GM19372 (cell line): ENCODE results near the gene RNF121.
"Not testable (repeated sequence)": the region's sequence is repeated elsewhere in the genome, so short reads cannot be mapped to it uniquely, and the experiment has no call there.

Source experiments
- ATAC-seq: cut with Tn5 transposase; IDR thresholded peaks from one replicate; pipeline ENCODE4 v1.9.1; 2021; ENCODE audit warnings: mild to moderate bottlenecking, low read depth, moderate library complexity; ENCODE audit not compliant: unreplicated experiment

RNF121 gene

DNA sequence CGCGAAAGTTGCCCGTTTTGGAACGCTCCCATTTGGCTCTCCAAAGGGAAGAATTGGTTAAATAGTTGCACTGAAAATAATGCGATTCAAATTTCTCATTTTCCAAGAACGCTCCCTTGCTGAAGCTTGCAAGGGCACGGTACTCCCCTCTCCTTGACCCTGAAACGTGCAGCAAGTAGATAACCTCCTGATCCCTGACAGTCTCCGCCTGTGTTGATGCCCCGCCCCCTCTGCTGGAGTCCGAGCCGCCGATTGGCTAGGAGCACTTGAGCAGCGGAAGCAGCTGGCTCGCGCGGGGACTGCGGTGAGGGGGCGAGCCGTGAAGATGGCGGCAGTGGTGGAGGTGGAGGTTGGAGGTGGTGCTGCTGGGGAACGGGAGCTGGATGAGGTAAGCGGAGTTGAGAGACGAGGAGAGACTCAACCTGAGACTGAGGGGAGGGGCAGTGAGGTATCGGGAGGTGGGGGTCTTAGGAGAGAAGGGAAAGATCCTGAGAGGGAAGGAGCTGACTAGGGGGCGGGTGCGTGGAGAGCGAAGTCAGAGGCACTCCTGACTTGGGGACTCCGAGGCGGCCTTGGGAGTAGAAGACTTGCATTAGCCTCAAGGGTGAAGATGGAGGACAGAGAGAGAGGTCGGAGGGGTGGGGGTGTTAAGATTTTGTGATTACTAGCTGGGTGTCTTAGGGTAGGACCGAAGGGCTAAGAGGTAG, at the start of gene RNF121:
Gene RNF121, plus strand, starts transcription at position 310 of the 707 bp plus-strand sequence. Its CDS starts 16 bp downstream, at position 326.
- ATAC-seq: peak; percentile 78

DNA sequence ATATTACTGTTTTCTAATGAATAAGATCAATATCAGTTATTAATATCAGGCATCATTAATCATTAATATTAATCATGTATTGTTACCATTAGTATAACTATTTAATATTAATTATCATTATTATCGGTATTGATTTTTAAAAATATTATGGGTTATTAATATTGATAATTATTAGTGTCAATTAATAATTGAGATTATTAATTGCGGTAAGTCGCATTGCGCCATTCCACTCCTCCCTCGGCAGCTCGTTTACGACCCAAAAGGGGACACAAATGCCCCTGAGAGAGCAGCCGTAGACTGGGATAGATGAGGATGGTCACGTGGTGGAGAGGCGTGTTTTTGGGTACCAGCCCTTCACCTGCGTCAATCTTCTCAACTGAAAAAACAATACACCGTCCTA, 43.0 kb upstream of the RNF121 start:
- ATAC-seq: not testable (repeated sequence)

GRCh38 chr11:71888335-71889010, 40.4 kb upstream of the RNF121 start:
- ATAC-seq: not testable (repeated sequence)

- ATAC-seq: not testable (repeated sequence)
Observed at GRCh38 chr11:71889181-71889872, 39.5 kb upstream of the RNF121 start.

DNA sequence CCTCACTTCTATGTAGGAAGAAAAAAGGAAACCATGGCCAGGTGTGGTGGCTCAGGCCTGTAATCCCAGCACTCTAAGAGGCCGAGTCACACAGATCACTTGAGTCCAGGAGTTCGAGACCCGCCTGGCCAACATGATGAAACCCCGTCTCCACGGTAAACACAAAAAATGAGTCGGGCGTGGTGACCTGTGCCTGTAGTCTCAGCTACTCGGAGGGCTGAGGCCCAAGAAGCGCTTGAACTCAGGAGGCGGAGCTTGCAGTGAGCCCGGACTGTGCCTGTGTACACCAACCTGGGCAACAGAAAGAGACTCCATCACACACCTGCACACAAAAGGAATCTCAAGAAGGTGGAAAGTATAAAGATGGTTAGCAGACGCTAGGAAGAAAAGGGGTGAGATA, 32.9 kb upstream of the RNF121 start:
- ATAC-seq: no peak

GRCh38 chr11:71901137-71901536, 27.7 kb upstream of the RNF121 start:
- not testable (repeated sequence) for ATAC-seq

- no peak for ATAC-seq
Observed at GRCh38 chr11:71908218-71908617, 20.6 kb upstream of the RNF121 start.

- ATAC-seq: not testable (repeated sequence)
Observed at GRCh38 chr11:71910775-71911174, 18.1 kb upstream of the RNF121 start.

DNA sequence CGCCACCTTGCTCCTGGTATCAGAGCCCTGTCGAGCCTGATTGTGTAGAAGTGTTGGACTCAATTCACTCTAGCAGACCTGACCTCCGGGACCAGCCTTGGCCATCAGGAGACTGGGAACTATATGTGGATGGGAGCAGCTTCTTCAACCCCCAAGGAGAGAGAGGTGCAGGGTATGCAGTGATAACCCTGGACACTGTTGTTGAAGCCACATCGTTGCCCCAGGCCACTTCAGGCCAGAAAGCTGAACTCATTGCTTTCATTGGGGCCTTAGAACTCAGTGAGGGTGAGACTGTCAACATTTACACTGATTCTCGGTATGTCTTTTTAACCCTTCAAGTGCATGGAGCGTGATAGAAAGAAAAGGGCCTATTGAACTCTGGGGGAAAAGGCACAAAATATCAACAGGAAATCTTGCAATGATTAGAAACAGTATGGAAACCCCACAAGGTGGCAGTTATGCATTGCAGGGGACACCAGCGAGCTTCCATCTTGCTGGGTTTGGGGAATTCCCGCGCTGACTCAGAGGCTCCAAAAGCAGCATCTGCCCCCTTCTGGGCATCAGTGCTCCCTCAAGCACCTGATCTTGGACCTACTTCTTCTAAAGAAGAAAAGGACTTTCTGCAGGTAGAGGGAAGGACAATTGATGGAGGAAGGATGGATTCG, 17.4 kb upstream of the RNF121 start:
- ATAC-seq: not testable (repeated sequence)

DNA sequence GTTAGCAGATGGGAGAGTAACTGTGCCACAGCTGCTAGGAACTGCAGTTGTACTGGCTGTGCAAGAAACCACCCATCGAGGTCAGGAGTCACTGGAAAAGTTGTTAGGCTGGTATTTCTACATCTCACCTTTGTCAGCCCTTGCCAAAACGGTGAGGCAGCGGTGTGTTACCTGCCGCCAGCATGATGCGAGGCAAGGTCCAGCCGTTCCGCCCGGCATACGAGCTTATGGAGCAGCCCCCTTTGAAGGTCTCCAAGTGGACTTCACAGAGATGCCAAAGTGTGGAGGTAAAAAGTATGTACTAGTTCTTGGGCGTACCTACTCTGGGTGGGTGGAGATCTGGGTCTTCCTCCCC, 16.9 kb upstream of the RNF121 start:
- not testable (repeated sequence) for ATAC-seq

DNA sequence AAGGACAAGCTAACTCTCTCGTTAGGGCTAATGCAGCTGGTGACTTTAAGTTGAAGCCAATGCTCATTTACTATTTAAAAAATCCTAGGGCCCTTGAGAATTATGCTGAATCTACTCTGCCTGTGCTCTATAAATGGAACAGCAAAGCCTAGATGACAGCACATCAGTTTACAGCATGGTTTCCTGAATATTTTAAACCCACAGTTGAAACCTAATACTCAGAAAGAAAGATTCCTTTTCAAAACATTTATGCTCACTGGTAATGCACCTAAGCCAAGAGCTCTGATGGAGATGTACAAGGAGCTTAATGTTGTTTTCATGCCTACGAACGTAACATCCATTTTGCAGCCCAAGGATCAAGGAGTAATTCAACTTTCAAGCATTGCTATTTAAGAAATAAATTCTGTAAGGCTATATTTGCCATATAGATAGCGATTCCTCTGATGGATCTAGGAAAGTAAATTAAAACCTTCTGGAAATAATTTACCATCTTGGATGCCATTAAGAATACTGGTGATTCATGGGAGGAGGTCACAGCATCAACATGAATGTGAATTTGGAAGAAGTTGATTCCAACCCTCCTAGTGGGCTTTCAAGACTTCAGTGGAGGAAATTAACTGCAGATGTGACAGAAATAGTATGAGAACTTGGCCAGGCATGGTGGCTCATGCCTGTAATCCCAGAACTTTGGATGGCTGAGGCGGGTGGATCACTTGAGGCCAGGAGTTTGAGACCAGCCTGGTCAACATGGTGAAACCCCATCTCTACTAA, 14.9 kb upstream of the RNF121 start:
- no peak for ATAC-seq

DNA sequence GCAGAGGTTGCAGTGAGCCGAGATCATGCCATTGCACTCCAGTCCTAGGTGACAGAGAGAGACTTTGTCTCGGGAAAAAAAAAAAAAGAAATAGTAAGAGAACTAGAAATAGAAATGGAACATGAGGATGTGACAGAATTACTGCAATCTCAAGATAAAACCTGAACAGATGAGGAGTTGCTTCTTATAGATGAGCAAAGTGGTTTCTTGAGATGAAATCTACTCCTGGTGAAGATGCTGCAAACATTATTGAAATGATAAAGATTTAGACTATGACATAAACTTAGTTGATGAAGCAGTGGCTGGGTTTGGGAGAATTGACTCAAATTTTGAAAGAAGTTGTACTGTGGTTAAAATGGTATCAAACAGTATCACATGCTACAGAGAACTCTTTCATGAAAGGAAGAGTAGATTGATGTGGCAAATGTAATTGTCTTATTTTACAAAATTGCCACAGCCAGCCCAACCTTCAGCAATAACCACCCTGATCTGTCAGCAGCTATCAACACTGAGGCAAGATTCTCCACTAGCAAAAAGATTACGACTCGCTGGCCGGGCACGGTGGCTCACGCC, 14.1 kb upstream of the RNF121 start:
- no peak for ATAC-seq

DNA sequence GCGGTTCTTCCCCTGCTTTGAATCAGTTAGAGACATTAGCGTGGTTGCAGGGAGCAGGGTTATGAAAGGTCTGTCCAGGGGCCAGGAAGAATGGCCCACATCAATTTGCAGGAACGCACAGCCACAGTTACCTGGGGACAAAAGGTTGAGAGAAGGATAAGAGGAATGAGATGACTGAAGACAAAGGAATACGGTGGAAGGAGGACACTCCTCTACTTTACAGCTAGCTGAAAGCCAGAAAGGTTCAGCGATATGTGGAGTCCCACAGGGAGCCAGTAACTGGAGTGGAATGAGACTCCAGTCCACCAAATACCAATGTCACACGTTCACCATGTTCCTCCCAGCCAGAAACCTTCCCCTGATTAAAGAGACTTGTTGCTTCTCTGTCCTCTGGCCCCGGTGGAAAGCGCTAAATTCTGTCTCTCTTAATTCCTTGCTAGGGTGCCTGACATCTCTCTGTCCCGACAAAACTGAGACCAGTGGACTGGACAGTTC, 11.2 kb upstream of the RNF121 start:
- ATAC-seq: no peak

DNA sequence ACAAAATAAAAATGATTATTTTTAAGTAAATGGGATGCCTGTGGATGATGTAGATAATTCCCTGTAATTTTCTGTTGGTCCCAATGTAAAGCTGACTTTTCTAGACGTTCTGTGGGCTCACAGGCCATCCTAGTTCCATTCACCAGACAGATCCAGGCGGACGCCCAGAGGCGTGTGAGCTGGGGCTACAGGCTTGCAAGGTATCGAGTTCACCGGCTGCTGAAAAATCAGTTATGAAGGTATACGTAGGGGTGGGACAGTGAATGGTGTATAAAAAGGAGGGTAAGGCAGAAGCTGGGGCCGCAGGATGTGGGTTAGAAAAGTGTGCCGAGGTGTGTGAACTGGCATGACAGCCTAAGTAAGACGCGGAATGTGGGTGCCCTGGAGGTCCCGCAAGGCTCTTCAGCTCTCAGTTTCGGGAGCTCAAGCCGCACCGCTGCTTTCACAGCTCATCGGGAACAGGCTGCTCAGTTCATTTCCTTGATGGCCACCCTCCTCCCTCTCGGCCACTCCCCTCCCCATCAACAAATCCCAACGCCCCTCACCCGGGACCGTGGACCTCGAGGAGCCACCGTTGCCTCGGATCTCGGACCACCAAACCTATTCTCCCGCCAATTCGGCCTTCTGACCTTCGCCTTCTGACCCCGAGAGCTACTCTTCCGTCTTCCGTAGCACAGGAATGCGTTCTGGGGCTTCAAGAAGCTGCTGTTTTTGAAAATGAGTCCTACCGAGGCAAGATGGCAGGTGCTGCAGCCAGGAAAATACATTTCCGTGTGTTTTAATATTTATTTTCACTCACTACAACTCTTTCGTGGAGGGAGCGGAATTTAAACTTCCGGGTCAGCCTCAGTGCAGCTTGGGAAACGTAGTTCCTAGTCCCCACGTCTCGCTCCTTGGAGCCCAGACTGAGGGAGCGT, 768 bp upstream of the RNF121 start, which contains the start of gene XNDC1N:
Gene XNDC1N, minus strand, starts transcription at position 775 of the 917 bp plus-strand sequence. CDS start 5,241 bp downstream, outside the sequence.
- peak; percentile 70 for ATAC-seq

DNA sequence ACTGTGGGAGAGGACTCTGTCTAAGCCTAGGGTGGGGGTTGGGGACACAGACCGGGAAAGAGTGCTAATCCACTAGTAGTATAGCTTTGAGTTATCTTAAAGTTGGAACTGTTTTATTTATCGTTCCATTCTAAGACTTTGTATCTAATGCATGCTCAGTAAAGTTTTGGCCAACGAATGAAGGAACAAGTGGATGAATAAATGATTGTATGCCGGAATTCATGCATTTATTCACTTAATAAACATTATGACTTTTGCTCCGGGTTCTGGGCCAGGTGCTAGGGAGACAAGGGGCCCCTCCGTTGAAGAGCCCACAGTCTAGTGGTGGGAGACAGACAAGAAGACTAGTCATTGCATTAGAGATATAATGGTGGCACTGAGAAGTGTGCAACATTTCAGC, 645 bp downstream of the RNF121 start:
- no peak for ATAC-seq

DNA sequence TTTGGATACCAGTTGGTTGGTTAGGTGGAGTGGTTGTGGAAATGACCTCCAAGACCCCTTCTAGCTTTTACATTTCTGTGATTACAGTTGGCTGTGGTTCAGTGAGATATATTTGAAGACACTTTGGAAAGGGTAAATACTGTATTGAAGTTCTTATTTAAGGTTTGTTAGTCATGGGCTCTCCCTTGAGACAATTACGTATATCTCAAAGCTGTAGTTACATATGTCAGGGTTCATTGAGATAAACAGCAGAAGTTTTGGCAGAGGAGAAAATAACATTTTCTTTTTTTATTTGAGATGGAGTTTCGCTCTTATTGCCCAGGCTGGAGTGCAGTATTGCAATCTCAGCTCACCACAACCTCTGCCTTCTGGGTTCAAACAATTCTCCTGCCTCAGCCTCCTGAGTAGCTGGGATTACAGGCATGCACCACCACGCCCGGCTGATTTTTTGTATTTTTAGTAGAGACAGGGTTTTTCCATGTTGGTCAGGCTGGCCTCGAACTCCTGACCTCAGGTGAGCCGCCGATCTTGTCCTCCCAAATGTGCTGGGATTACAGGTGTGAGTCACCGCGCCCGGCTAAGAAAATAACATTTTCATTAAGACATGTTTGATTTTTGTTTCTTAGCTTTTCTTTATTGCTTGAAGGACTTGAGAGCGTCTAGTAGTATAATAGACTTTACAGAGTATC, 1.9 kb downstream of the RNF121 start:
- ATAC-seq: no peak

DNA sequence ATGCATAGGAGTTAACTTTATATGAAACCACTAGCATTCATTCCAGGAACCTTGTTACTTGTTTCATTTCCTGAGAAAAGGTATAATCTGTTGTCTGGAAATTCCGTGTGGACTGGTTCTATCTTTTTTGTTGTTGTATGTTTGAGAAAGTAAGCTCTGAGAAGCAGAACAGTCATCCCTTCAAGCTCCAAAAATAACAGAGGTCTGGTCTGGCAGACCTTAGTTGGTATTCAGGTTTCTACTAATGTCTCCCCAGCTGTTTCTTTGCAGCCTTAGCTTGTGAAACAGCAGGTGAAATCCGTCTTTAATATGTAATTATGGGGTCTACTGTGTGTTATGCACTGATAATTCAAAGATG, 2.4 kb downstream of the RNF121 start:
- no peak for ATAC-seq
